HepG2 (cell line): ENCODE results near the gene LTB4R2. TPM values are rescaled to one million over a fixed set of nuclear protein-coding genes. Genes with fewer than 3 reads are reported as not detected.

ENCODE experiments used
- ATAC-seq: fragments of 200-7000 bp; cut with Tn5 transposase; 3 replicates; pipeline ENCODE4 v1.9.1; 2020; ENCODE audit warnings: mild to moderate bottlenecking, moderate library complexity
- BruUV-seq: library from RNA; stranded (reverse); fragments of 400-500 nt; replicated peaks from 2 replicates; lab custom pipeline; 2021; lab: Mats Ljungman, UMichigan
- CTCF ChIA-PET: fragments of 300-600 bp; formaldehyde crosslinking; extraction: SDS; loops from one replicate; lab custom pipeline; 2021; ENCODE audit warnings: low total read pairs, inconsistent platforms, low intra/inter-chr PET ratio; lab: Yijun Ruan, JAX
- POLR2A ChIA-PET: fragments of 350-600 bp; sonication (Branson Sonifier 250); formaldehyde crosslinking; loops from one replicate; lab custom pipeline; 2020; ENCODE audit warnings: antibody characterized with exemption, inconsistent platforms; lab: Yijun Ruan, JAX
- DNase-seq: peaks from one replicate; pipeline ENCODE4 v3.0.0-alpha.2; 2015; ENCODE audit warnings: low spot score
- FAIRE-seq: peaks from 3 replicates; lab custom pipeline; 2011; peaks lifted over from hg19 to GRCh38; lab: Jason Lieb, UNC
- H2AFZ ChIP-seq: one replicate; pipeline ENCODE4 v1.6.1; 2011; ENCODE audit warnings: low read length, inconsistent platforms
- H3K27ac ChIP-seq: fragments of 300-600 bp; 3 replicates; pipeline ENCODE4 v1.8.0; 2011; ENCODE audit warnings: mixed run types, mild to moderate bottlenecking, mixed read lengths, low read length, inconsistent platforms; ENCODE audit not compliant: insufficient read depth; ENCODE audit errors: extremely low read length
- H3K27me3 ChIP-seq, 2 experiments: fragments of 200-600 bp in 1 of 2; 2 replicates in 1 of 2; 3 replicates in 1 of 2; pipeline versions ENCODE4 v1.6.0 to v1.8.0; 2011; ENCODE audit warnings: low read length in 2 of 2, mild to moderate bottlenecking in 2 of 2, moderate library complexity in 2 of 2, inconsistent platforms in 1 of 2; ENCODE audit not compliant: insufficient read depth in 2 of 2, control insufficient read depth in 1 of 2
- H3K36me3 ChIP-seq, 2 experiments: fragments of 200-600 bp in 1 of 2; replicated peaks in 1 of 2; 2 replicates in 1 of 2; 3 replicates in 1 of 2; pipeline versions ENCODE4 v1.5.1 to v1.8.0; 2011; ENCODE audit warnings: low read length in 2 of 2, inconsistent platforms in 1 of 2; ENCODE audit not compliant: insufficient read depth in 2 of 2, control insufficient read depth in 1 of 2
- H3K4me1 ChIP-seq: 2 replicates; pipeline ENCODE4 v1.5.1; 2012; ENCODE audit warnings: low read length, inconsistent platforms; ENCODE audit not compliant: insufficient read depth
- H3K4me2 ChIP-seq: 2 replicates; pipeline ENCODE4 v1.6.0; 2011; ENCODE audit warnings: low read depth, low read length, inconsistent platforms
- H3K4me3 ChIP-seq, 3 experiments: fragments of 200-600 bp in 1 of 3; sonication (generic), shearing (Covaris generic) in 1 of 3; replicated peaks in 1 of 3; 2 replicates each; pipeline ENCODE4 v1.5.1; 2011 to 2016; ENCODE audit warnings: low read length in 3 of 3, inconsistent platforms in 2 of 3, low read depth in 2 of 3, mild to moderate bottlenecking in 2 of 3, control low read depth in 1 of 3, mixed read lengths in 1 of 3; ENCODE audit not compliant: insufficient read depth in 1 of 3
- H3K79me2 ChIP-seq: one replicate; pipeline ENCODE4 v1.6.1; 2011; ENCODE audit warnings: low read length, inconsistent platforms; ENCODE audit not compliant: insufficient read depth
- H3K9ac ChIP-seq: 2 replicates; pipeline ENCODE4 v1.6.0; 2011; ENCODE audit warnings: mild to moderate bottlenecking, low read depth, low read length, inconsistent platforms; ENCODE audit not compliant: insufficient read depth
- H3K9me3 ChIP-seq: 2 replicates; pipeline ENCODE4 v1.5.1; 2012; ENCODE audit warnings: mild to moderate bottlenecking, low read length
- H4K20me1 ChIP-seq: 2 replicates; pipeline ENCODE4 v1.6.0; 2011; ENCODE audit warnings: inconsistent platforms, mild to moderate bottlenecking, low read length, moderate library complexity; ENCODE audit not compliant: insufficient read depth
- ADNP ChIP-seq: sonication (generic); formaldehyde crosslinking; IDR thresholded peaks from 2 replicates; pipeline ENCODE4 v1.4.0; 2020; ENCODE audit warnings: missing genetic modification reagents
- FOXA1 ChIP-seq, 2 experiments: fragments of 450-650 bp in 1 of 2; sonication (generic) in 1 of 2; formaldehyde crosslinking in 1 of 2; IDR thresholded peaks; 2 replicates each; pipeline versions ENCODE4 v1.4.0 to v1.6.1; 2016 to 2020; ENCODE audit warnings: missing genetic modification reagents in 1 of 2
- KAT7 ChIP-seq: IDR thresholded peaks from 2 replicates; pipeline ENCODE4 v1.6.1; 2018; ENCODE audit warnings: borderline replicate concordance, missing compliant biosample characterization
- MTF2 ChIP-seq: sonication (generic); formaldehyde crosslinking; IDR thresholded peaks from 2 replicates; pipeline ENCODE4 v1.5.0; 2020; ENCODE audit warnings: missing genetic modification reagents, borderline replicate concordance
- NFKB2 ChIP-seq: sonication (generic); formaldehyde crosslinking; IDR thresholded peaks from 2 replicates; pipeline ENCODE4 v1.4.0; 2020; ENCODE audit warnings: missing genetic modification reagents, borderline replicate concordance
- PLRG1 ChIP-seq: fragments of 450-650 bp; conservative IDR thresholded peaks from 2 replicates; pipeline ENCODE4 v1.6.1; 2016
- POLR2A ChIP-seq, 2 experiments: IDR thresholded peaks; 2 replicates each; pipeline ENCODE4 v1.6.1; 2011; ENCODE audit warnings: low read depth in 2 of 2, low read length in 2 of 2, mild to moderate bottlenecking in 1 of 2, moderate library complexity in 1 of 2; ENCODE audit not compliant: insufficient read depth in 1 of 2
- PRPF4 ChIP-seq: fragments of 200-400 bp; formaldehyde crosslinking; IDR thresholded peaks from 2 replicates; pipeline ENCODE4 v1.6.1; 2016; ENCODE audit warnings: low read length, low read depth; ENCODE audit not compliant: poor library complexity, severe bottlenecking
- RAD51 ChIP-seq: fragments of 450-650 bp; IDR thresholded peaks from 2 replicates; pipeline ENCODE4 v1.6.1; 2016; ENCODE audit warnings: borderline replicate concordance
- ZFP36 ChIP-seq: fragments of 150-350 bp; IDR thresholded peaks from 2 replicates; pipeline ENCODE4 v1.6.1; 2018; ENCODE audit warnings: borderline replicate concordance, low read length, low read depth; ENCODE audit not compliant: partially characterized antibody
- ZNF414 ChIP-seq: sonication (generic); formaldehyde crosslinking; IDR thresholded peaks from 2 replicates; pipeline ENCODE4 v1.5.0; 2020; ENCODE audit warnings: missing genetic modification reagents
- ZNF660 ChIP-seq: sonication (generic); formaldehyde crosslinking; IDR thresholded peaks from 2 replicates; pipeline ENCODE4 v1.5.1; 2020; ENCODE audit warnings: mild to moderate bottlenecking, low read depth, missing genetic modification reagents, borderline replicate concordance
- ZSCAN9 ChIP-seq: IDR thresholded peaks from 2 replicates; pipeline ENCODE4 v1.6.1; 2016; ENCODE audit warnings: borderline replicate concordance
- WGBS: methylation state at CpG from one replicate; pipeline ENCODE4 v1.1.6; 2017; ENCODE audit warnings: low lambda C conversion rate; 5-methylcytosine and 5-hydroxymethylcytosine counted together
- in situ Hi-C: cut with HindIII; loops from 2 replicates; pipeline ENCODE4 v1.10.0; 2017; ENCODE audit warnings: low pct_unique_long_range_greater_than_20kb; ENCODE audit not compliant: extremely low pct_ligation_motif_present
- intact Hi-C: fragments of 100-400 bp; cut with micrococcal nuclease; formaldehyde crosslinking; loops from one replicate; pipeline ENCODE4 v1.10.0; 2022; ENCODE audit not compliant: unreplicated experiment
- polyA plus RNA-seq, 8 experiments: library from polyadenylated mRNA; depleted of rRNA in 3 of 8; stranded (reverse) in 7 of 8; unstranded in 1 of 8; fragments of >200 nt; fragmentation: Illumina TruSeq in 4 of 8; extraction: Trizol in 4 of 8; gene quantifications; 2 replicates each; pipeline versions ENCODE4 v1.2.1 to v1.2.3, GENCODE V29; 2011 to 2016; ENCODE audit warnings: low read depth in 4 of 8, missing spikeins in 1 of 8, mixed read lengths in 1 of 8; ENCODE audit not compliant: insufficient read depth in 1 of 8
- total RNA-seq, 5 experiments: library from RNA; depleted of rRNA; stranded (reverse); fragments of >200 nt; fragmentation: Illumina TruSeq; extraction: Trizol; gene quantifications; 2 replicates each; pipeline ENCODE4 v1.2.3, GENCODE V29; 2016; ENCODE audit warnings: low read depth in 1 of 5
- TF ChIP-seq, protein P1 (sequence below): sonication (generic); formaldehyde crosslinking; IDR thresholded peaks from 2 replicates; pipeline ENCODE4 v1.9.0; 2022; ENCODE audit warnings: missing genetic modification reagents, mild to moderate bottlenecking, borderline replicate concordance
- TF ChIP-seq, protein P2 (sequence below): sonication (generic); formaldehyde crosslinking; IDR thresholded peaks from 2 replicates; pipeline ENCODE4 v1.4.0; 2020; ENCODE audit warnings: mild to moderate bottlenecking, missing genetic modification reagents, borderline replicate concordance

Gene LTB4R2
- total and polyA plus RNA-seq, 2 of the 13 experiments (the other 11 are each of a cell fraction or from before 2014, with no cell fraction given), result 3.9 to 6.9 TPM

GRCh38 chr14:24325041-24325530, 15.1 kb downstream of the LTB4R2 start:
- no peaks in the 10 kb centered on the region for H3K36me3 ChIP-seq
- H3K4me2 ChIP-seq, result no peak overlapping the region
- H4K20me1 ChIP-seq, result no peaks in the 10 kb centered on the region
- FAIRE-seq, result no peak
- ChIA-PET CTCF (interaction anchor here (1.2 kb wide), 1 partner anchor 9 kb away, joined by 4 read pairs; no protein-coding TSS in a partner anchor), POLR2A (interaction anchor here (0.8 to 1.2 kb wide), 5 partner anchors 17 to 107 kb away, joined by 3 to 4 read pairs (median 4); partner anchors contain the start of genes CIDEB, DHRS1, NOP9 and RABGGTA)
- no peak overlapping the region for H3K4me3 ChIP-seq
- no peak for DNase-seq
- H2AFZ ChIP-seq, result no peak overlapping the region
- ATAC-seq, result no peak
- H3K79me2 ChIP-seq, result no peaks in the 10 kb centered on the region
- peaks cover 30 to 76% of the 10 kb centered on the region in 2 experiments for H3K27me3 ChIP-seq
- no peak overlapping the region for H3K9ac ChIP-seq
- H3K4me1 ChIP-seq, result peaks cover 9% of the 10 kb centered on the region
- in situ Hi-C loops, result no loop called here
- no TSS peak for BruUV-seq
- 44% methylated on average over 5 of the region's 5 CpGs for WGBS
- intact Hi-C loops, result no loop called here
- H3K27ac ChIP-seq, result no peak overlapping the region
- H3K9me3 ChIP-seq, result no peaks in the 10 kb centered on the region
- TF ChIP-seq RAD51 (no peak), KAT7 (no peak), POLR2A (IDR thresholded peaks at IDR 0.05; ENCODE audit: insufficient read depth in 1 of 2, low read depth in 2 of 2, low read length in 2 of 2) (no peak), ZFP36 (no peak), NFKB2 (CRISPR knock-in tag) (0 out of 2 replicates have a peak, but pooled peaks have one; percentile 27), MTF2 (0 out of 2 replicates have a peak, but pooled peaks have one; percentile 50), FOXA1 (IDR thresholded peaks at IDR 0.05) (no peak), FOXA1 (CRISPR knock-in tag; IDR thresholded peaks at IDR 0.05) (no peak), PRPF4 (no peak), ZNF414 (no peak), PLRG1 (no peak), ZNF660 (CRISPR knock-in tag) (no peak), ZSCAN9 (no peak), ADNP (CRISPR knock-in tag) (no peak)
- TF ChIP-seq, protein P1, sequence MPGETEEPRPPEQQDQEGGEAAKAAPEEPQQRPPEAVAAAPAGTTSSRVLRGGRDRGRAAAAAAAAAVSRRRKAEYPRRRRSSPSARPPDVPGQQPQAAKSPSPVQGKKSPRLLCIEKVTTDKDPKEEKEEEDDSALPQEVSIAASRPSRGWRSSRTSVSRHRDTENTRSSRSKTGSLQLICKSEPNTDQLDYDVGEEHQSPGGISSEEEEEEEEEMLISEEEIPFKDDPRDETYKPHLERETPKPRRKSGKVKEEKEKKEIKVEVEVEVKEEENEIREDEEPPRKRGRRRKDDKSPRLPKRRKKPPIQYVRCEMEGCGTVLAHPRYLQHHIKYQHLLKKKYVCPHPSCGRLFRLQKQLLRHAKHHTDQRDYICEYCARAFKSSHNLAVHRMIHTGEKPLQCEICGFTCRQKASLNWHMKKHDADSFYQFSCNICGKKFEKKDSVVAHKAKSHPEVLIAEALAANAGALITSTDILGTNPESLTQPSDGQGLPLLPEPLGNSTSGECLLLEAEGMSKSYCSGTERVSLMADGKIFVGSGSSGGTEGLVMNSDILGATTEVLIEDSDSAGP (CRISPR knock-in tag), result no peak
- TF ChIP-seq, protein P2, sequence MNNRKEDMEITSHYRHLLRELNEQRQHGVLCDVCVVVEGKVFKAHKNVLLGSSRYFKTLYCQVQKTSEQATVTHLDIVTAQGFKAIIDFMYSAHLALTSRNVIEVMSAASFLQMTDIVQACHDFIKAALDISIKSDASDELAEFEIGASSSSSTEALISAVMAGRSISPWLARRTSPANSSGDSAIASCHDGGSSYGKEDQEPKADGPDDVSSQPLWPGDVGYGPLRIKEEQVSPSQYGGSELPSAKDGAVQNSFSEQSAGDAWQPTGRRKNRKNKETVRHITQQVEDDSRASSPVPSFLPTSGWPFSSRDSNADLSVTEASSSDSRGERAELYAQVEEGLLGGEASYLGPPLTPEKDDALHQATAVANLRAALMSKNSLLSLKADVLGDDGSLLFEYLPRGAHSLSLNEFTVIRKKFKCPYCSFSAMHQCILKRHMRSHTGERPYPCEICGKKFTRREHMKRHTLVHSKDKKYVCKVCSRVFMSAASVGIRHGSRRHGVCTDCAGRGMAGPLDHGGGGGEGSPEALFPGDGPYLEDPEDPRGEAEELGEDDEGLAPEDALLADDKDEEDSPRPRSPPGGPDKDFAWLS (CRISPR knock-in tag), result no peak
